HG03575 (cell line): ENCODE results near the gene MTHFD1.

Experiments
- ATAC-seq: cut with Tn5 transposase; IDR thresholded peaks from one replicate; pipeline ENCODE4 v1.9.1; 2021; ENCODE audit not compliant: unreplicated experiment, insufficient number of reproducible peaks, low FRiP score; ENCODE audit errors: extremely low read depth

Gene MTHFD1

DNA sequence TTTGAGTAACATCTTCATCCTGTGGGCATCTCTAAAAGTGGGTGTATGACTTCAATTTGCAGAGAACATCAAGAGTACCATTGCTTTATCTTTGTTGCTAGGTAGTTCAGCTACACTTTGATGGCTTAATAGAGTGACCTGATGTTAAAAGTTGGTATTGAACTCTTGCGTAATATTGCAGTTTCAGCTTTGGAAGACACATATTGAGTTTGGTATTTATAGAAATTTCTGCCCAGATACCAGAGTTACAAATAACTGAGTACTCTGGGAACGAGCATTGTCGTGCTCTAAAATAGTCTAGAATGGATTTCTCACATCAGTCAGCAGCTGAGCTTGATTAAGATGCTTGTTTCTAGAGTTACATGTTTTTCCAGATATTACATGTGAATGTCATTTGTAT, 52.3 kb downstream of the MTHFD1 start:
- no peak for ATAC-seq

DNA sequence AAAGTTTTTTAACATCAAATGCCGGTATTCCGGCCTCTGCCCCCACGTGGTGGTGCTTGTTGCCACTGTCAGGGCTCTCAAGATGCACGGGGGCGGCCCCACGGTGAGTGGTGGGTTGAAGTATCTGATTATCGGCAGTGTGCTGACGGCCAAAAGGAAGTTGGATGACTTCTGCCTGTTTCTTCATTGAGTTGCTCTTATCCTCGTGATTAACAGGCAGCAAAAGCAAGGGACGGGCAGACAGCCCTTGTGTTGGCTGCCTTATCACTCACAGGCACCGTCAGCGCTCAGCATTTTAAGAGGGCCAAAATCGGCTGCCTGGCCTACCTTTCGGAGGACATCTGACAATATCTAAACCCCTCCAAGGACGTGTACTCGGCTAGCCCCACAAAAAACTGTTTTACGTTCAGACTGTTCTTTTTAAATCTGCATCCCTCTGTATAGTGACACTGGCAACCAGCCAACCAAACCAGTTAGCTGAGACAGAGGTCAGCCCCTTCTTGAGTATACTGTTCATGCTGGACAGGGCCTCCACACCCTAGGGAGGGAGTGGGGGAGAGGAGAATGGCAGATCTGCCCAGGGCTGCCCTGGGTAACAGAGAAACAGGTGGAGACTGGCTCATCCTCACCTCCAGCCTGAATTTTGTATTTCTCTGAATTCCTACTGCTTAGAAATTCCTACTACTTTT, 54.3 kb downstream of the MTHFD1 start:
- ATAC-seq = no peak

DNA sequence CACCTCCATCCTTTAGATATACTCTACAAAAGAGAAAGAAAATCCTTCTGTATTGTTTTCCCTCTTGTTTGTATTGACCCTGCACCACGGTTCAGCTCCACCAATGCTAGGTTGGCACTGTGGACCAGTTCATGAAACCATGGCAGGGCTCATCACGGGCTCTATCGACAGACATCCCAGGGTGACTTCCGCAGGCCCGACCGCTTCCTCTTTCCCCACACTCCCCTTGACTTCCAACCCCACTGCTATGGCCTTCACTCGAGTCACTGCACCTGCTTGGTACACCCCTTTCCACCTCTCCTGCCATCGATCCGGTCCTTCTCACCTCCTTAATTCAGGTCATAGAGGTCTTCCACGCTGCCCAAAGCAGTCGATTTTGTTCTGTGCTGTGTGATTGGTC, 56.0 kb downstream of the MTHFD1 start:
- ATAC-seq = no peak

DNA sequence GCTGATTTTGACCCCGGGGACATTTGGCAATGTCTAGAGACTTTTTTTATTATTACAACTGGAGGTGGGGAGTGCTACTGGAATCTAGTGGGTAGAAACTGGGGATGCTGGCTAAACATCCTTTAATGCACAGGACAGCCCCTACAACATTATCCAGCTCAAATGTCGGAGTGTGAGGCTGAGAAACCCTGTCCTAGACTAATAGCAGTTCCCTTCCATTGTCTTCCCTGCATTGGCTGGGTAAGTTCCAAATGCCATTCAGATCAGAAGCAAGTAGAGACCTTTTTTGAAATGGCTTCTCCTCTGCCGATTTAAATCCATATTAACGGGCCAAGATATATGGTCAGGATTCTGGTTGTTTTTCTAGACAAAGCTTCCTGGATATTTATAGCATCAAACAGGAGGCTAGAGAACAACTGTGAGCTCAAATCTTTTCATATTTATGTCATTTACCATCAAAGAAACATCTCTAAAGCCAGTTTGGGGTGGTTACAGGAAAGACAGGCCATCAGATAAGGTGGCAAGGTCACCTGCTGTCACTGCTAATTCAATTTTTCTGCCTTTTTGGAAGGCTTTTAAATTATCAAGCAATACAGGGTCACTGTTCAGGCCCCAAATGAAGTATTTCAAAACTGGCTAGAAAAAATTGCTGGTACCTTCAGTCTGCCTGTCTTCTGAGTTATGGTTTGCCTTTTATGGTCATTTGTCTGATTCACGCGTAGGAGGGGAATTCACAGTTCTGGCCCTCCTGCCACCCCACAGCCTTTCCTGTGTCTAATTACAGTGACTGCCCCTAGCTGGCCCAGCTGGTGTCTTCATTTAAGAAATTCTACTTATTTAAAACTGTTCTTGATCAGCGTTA, 57.1 kb downstream of the MTHFD1 start:
- ATAC-seq = peak; percentile 82

DNA sequence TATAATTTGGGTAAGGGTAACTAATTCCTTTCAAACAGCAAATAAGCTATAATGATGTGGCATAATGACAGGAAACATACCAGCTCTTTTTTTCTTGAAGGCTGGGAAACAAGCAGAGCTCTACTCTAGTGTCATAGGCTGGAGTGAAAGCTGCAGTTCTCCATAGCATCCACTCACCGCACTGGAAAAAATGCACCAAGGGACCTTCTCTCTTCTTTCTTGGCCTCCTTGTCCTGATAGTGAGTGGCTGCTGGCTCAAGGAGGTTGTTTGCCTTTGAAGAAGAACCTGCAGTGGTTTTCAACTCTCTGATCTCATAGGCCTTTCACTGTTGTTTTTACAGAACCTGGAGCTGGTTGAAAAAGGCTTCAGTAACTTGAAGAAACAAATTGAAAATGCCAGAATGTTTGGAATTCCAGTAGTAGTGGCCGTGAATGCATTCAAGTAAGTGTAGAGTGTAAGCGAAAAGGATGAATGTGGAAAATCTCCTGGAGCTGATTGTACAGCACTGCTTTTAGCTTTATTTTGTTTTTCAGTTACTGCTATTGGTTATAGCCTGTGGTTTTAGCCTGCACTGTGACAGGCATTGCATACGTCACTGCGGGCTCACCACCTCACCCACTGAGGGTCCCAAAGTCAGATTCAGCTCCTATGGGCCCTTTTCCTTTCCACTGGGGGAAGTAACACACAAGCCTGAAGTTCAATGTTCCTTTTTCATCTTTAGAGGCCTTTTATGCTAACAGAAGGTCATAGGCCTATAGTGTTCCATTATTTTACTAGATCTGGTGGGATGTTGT, 59.9 kb downstream of the MTHFD1 start:
- no peak for ATAC-seq

DNA sequence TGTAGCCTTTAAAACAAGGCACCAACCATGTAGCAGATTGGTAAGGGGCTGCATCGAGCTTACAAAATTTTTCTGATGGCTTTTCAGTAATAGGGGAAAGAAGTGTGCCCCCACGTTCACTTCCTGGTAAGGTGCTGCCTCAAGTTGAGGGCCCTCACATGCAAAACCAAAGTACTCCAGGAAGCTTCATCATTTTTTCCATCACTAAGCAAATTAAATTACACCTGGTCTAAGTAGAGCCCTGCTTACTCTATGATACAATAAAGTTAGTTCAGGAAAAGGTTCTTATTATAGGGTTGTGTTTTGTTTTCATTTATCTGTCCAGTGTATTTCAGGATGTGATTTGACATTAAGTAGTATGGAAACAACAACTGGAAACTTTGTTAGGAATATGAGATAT, 62.1 kb downstream of the MTHFD1 start:
- ATAC-seq = no peak

DNA sequence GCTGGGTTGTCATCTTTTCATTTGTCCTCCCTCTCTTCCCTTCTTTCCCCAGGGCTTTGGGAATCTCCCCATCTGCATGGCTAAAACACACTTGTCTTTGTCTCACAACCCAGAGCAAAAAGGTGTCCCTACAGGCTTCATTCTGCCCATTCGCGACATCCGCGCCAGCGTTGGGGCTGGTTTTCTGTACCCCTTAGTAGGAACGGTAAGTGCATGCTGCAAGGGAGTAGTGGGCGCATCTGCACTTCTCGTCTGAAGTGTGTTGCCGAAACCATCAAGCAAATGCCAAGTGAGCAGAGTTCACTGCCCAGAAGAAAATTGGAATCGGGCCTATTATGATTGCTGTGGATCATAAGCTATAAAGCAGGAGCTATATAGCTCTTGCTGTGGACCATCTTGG, 66.5 kb downstream of the MTHFD1 start:
- no peak for ATAC-seq

DNA sequence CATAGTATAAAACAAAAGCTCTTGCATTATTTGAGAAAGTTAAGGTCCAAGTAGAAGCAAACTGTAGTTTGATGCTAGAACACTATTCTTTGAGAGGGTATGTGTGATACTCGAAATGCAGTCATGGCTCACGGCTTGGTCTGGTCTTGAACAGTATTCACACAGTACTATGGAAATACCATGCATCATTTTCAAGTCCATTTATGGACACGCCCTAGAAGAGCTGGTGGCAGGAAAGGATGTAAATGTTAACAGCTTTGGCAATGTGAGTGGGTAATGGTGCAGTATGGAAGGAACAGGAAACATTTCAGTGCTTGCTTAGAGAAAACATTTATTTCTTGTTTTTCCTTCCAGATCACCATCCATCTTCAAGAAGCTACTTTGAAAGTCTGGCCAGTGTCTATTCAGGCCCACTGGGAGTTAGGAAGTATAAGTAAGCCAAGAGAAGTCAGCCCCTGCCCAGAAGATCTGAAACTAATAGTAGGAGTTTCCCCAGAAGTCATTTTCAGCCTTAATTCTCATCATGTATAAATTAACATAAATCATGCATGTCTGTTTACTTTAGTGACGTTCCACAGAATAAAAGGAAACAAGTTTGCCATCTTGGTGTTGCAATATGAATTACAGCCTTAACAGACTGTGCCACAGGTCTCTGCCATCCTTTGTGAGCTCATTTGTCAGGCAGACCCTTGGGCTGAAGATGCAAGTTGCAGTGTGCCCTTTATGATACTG, 71.4 kb downstream of the MTHFD1 start:
- no peak for ATAC-seq

DNA sequence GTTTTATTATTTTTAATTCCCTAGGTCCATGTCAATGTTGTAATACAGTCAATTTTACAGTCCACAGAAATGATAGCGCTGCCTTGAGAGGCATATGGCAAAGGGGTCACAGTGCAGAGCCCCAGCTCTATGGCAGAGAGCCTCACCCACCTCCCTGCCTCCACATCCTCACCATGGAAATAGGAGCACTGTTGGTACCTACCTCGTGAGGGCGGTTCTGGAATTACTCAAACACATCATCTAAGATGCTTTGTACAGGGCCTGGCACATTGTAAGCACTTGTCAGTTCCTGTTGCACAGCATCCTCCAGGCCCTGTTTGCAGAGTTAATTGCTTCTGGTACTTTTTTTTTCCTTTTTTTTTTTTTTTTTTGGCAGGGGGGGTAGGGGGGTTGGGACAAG, 73.1 kb downstream of the MTHFD1 start:
- ATAC-seq = no peak

DNA sequence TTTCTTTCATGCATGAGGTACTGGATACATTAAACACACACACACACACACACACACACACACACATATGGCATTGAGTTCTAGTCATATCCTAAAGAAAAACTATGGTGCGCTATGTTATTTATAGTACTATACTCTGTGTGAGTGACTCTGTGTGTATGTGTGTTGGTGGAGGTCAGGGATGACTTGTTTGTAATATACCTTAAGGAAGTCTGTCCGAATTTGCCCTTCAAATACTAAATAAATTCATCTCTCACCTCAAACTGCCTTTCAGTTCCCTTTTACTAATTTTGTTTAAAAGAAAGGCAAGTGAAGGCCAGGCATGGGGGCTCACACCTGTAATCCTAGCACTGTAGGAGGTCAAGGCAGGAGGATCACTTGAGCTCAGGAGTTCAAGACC, 75.0 kb downstream of the MTHFD1 start:
- ATAC-seq = peak; percentile 40

DNA sequence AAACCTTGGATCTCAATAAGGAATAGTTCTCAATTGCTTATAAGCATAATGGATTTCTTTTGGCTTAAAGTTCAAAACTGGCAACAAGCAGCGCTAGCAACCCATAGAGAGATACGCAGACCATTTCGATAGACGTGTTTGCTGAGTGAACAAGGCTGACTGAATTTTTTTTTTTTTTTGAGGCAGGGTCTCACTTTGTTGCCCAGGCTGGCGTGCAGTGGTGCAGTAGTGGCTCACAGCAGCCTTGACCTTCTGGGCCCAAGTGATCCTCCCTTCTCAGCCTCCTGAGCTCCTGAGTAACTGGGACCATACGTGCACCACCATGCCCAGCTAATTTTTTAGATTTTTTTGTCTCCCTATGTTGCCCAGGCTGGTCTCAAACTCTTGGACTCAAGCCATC, 75.7 kb downstream of the MTHFD1 start:
- ATAC-seq = no peak

DNA sequence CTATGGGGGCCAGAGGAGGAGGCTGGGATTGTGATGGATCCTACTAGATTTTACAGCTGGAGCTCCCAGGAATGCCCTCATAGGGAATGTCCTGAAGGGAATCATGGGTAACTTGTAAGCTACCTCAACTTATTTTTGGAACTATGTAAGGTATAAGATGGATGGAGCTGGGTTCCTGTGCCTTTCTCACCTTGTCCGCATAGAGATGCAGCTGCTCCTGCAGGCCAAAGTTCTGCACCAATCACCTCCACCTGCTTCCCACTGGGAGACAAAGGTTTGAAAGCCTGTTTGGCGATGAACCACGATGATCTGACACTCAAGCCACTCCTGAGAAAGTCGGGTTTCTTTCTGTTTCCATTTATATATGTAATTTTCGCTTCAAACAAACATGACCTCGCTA, 76.5 kb downstream of the MTHFD1 start:
- no peak for ATAC-seq

DNA sequence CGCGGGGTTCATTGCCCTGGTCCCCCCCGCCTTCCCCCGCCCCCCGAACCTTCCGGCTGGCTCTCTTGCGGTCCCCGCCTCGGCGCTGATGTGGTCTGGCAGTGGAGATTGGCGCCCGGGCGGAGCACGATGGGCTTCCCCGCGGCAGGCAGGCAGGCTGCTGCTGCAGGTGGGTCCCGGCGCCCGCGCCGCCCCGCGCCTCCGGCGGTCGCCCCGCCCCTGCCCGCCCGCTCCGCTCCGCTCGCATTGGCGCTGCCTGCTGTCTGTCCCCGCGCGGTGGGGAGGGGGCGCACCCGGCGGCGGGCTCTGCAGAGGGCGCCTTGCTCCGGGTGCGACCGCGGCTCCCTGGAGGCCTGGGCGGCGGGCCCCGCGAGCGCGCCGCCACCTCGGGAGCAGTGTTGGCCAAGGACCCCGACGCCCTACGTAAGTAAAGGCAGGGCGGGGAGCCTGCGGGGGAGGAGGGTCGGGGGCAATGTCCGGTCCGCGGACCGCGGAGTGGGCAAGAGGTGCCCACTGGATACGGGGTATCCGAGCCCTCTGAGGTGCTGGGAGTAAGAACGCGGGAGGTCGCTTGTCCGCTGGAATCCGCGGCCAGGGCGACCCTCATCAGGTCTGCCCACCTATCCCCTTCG, 77.2 kb downstream of the MTHFD1 start, which contains the start of gene AKAP5:
Gene AKAP5 (plus strand): TSS at position 309 of the 632 bp plus-strand sequence. CDS start 2,896 bp downstream, outside the sequence.
- no peak for ATAC-seq

DNA sequence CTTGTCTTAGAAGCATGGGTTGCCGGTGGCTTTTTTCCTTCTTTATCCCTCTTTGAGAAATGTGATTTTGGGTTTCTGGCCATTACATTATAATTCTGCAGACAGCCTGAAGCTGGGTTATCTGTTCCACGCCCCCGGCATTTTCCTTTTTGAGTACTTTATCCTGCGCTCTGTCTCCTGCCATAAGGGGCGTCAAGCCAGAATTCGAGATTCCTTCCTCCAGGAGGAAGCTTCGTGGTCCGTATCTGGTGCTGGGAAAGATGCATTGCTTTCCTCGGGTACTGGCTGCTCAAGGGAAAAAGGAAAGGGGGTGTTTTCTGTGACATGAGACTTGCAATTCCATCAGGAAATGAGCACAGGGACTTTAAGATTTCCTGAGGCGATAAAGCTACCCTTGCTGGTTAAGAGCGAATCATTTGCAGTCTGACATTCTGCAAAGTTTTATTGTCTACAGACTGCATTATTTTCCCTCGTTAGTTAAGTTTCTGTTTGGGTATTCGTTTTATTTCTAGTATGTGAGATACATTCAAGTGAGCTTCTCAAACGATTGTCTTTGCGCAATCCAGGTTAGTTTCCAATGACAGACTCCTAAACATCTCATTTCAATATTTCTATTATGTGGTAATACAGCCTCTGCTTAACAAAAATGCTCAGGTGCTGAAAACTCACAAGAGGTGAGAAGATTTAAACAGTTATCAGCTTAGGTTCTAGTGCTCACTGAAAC, 77.8 kb downstream of the MTHFD1 start:
- no peak for ATAC-seq

DNA sequence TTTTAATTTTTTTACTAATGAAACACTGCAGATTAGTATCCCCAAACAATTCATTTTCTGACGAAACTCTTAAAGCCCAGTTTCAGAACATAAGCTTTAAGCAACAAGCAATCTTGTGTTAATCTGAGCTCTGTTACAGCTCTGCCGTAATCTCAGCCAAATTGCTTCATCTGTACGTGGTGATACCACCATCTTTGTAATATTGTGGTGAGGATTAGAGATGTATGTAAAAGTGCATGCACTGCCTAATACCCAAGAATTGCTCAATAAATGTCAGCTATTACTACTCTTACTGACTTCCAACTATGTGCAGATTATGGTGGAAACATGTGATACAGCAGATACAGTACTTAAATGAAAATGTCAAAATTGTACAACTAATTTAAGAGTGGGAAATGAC, 78.9 kb downstream of the MTHFD1 start:
- no peak for ATAC-seq

DNA sequence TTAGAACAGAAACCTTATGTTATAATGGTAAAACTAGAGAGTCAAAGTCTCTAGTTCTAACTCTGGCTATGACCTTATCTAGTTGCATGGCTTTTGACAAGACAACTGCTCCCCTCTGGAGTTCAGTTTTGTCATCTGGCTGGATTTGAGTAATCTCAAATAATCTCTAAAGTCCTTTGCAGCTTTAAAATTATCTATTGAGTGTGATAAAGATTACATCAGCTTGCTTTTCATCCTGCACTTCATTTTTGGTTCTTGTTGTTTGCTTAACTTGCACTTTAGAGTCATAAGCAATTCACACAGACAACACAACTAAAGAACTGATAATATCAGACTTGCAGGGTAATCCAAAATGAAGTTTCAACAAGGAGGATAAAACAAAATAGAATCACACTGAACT, 79.4 kb downstream of the MTHFD1 start:
- ATAC-seq = no peak

DNA sequence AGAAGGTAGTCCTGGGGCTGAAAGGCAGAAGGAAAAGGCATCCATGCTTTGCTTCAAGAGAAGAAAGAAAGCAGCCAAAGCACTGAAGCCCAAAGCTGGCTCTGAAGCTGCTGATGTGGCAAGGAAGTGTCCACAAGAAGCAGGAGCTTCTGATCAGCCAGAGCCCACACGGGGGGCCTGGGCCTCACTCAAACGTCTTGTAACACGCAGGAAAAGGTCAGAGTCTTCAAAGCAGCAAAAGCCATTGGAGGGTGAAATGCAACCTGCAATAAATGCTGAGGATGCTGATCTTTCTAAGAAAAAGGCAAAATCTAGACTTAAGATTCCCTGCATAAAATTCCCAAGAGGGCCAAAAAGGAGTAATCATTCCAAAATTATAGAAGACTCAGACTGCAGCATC, 80.3 kb downstream of the MTHFD1 start:
- no peak for ATAC-seq

DNA sequence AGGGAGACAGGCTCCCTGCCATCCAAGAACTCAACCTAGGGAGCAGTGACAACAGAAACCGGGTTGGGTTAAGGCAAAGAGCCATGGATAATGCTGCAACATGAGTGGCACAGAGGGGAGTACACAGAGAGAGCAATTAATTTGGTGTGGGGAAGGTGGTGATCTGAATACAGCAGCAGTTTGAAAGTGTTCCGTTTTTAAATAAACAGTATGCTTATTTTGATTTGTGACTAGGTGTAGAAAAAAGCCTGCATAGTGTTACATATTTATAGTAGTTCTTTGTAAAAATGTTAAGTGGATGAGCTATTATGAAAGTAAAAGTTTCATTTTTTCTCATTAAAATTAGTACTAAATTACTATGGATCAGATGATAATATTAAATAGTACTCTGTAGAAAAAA, 85.9 kb downstream of the MTHFD1 start:
- no peak for ATAC-seq
